ENCODE data around the gene RGS16. TPM values are rescaled to one million over a fixed set of nuclear protein-coding genes. Genes with fewer than 3 reads are reported as not detected.

RGS16 gene
- total RNA-seq, 1 donor from 2014 or later = 2.3 TPM

- DNase-seq (ENCODE audit: low read depth) = no peak
- Histone ChIP-seq H3K36me3 (ENCODE audit: control insufficient read depth, insufficient read depth, low read length) (no peaks in the 10 kb centered on the region), H3K27me3 (ENCODE audit: control insufficient read depth, insufficient read depth, low read length) (no peaks in the 10 kb centered on the region), H3K4me3 (ENCODE audit: low read depth, low read length) (no peak overlapping the region)
- TF ChIP-seq CTCF (IDR thresholded peaks at IDR 0.05; ENCODE audit: insufficient read depth, low read length, poor library complexity, severe bottlenecking) = no peak
Observed at GRCh38 chr1:182611326-182611725, 7.1 kb upstream of the RGS16 start.

- DNase-seq (ENCODE audit: low read depth) = no peak
- H3K36me3 ChIP-seq (ENCODE audit: control insufficient read depth, insufficient read depth, low read length) = no peaks in the 10 kb centered on the region
- no peak for TF ChIP-seq CTCF (IDR thresholded peaks at IDR 0.05; ENCODE audit: insufficient read depth, low read length, poor library complexity, severe bottlenecking)
- H3K4me3 ChIP-seq (ENCODE audit: low read depth, low read length) = no peak overlapping the region
- H3K27me3 ChIP-seq (ENCODE audit: control insufficient read depth, insufficient read depth, low read length) = no peaks in the 10 kb centered on the region
Observed at GRCh38 chr1:182610606-182611194, 6.5 kb upstream of the RGS16 start.

GRCh38 chr1:182608845-182609610 is 4.8 kb upstream of the RGS16 start:
- DNase-seq (ENCODE audit: low read depth) = no peak
- TF ChIP-seq CTCF (IDR thresholded peaks at IDR 0.05; ENCODE audit: insufficient read depth, low read length, poor library complexity, severe bottlenecking) = no peak
- H3K36me3 ChIP-seq (ENCODE audit: control insufficient read depth, insufficient read depth, low read length) = no peaks in the 10 kb centered on the region
- H3K4me3 ChIP-seq (ENCODE audit: low read depth, low read length) = no peak overlapping the region
- no peaks in the 10 kb centered on the region for H3K27me3 ChIP-seq (ENCODE audit: control insufficient read depth, insufficient read depth, low read length)

- Histone ChIP-seq H3K36me3 (ENCODE audit: control insufficient read depth, insufficient read depth, low read length) (no peaks in the 10 kb centered on the region), H3K27me3 (ENCODE audit: control insufficient read depth, insufficient read depth, low read length) (no peaks in the 10 kb centered on the region), H3K4me3 (ENCODE audit: low read depth, low read length) (no peak overlapping the region)
- no peak for TF ChIP-seq CTCF (IDR thresholded peaks at IDR 0.05; ENCODE audit: insufficient read depth, low read length, poor library complexity, severe bottlenecking)
- no peak for DNase-seq (ENCODE audit: low read depth)
Observed at GRCh38 chr1:182608236-182608635, 4.0 kb upstream of the RGS16 start.

- no peak overlapping the region for H3K4me3 ChIP-seq (ENCODE audit: low read depth, low read length)
- H3K36me3 ChIP-seq (ENCODE audit: control insufficient read depth, insufficient read depth, low read length) = no peaks in the 10 kb centered on the region
- DNase-seq (ENCODE audit: low read depth) = no peak
- H3K27me3 ChIP-seq (ENCODE audit: control insufficient read depth, insufficient read depth, low read length) = no peaks in the 10 kb centered on the region
- TF ChIP-seq CTCF (IDR thresholded peaks at IDR 0.05; ENCODE audit: insufficient read depth, low read length, poor library complexity, severe bottlenecking) = no peak
Observed at GRCh38 chr1:182607566-182607965, 3.4 kb upstream of the RGS16 start.
